Osteocyte (in vitro differentiated cells): ENCODE measurements around the gene GJB2. TPM values are rescaled to one million over a fixed set of nuclear protein-coding genes. Genes with fewer than 3 reads are reported as not detected.

Experiments
- DNase-seq: peaks from one replicate; pipeline ENCODE4 v3.0.0; 2021; ENCODE audit warnings: mixed read lengths; ENCODE audit not compliant: unreplicated experiment; ENCODE audit errors: extremely low spot score
- H3K27ac Mint-ChIP-seq: one replicate; pipeline ENCODE4 v1.8.0; 2021; ENCODE audit warnings: mild to moderate bottlenecking, mixed read lengths; ENCODE audit not compliant: unreplicated experiment
- H3K27me3 Mint-ChIP-seq: one replicate; pipeline ENCODE4 v1.8.0; 2021; ENCODE audit warnings: mixed read lengths; ENCODE audit not compliant: unreplicated experiment
- H3K36me3 Mint-ChIP-seq: one replicate; pipeline ENCODE4 v1.8.0; 2021; ENCODE audit warnings: mixed read lengths; ENCODE audit not compliant: unreplicated experiment
- H3K4me1 Mint-ChIP-seq: one replicate; pipeline ENCODE4 v1.8.0; 2021; ENCODE audit warnings: mixed read lengths; ENCODE audit not compliant: unreplicated experiment
- H3K4me3 Mint-ChIP-seq: one replicate; pipeline ENCODE4 v1.8.0; 2021; ENCODE audit warnings: mild to moderate bottlenecking, moderate library complexity, mixed read lengths; ENCODE audit not compliant: unreplicated experiment
- H3K9me3 Mint-ChIP-seq: one replicate; pipeline ENCODE4 v1.8.0; 2021; ENCODE audit warnings: mixed read lengths; ENCODE audit not compliant: unreplicated experiment
- CTCF ChIP-seq: fragments of 200-600 bp; sonication (generic); IDR thresholded peaks from 2 replicates; pipeline ENCODE4 v1.5.0; 2021; ENCODE audit warnings: antibody characterized with exemption, mild to moderate bottlenecking, moderate library complexity
- total RNA-seq: library from RNA; stranded (reverse); gene quantifications from 2 replicates; pipeline ENCODE4 v1.2.1, GENCODE V29; 2021

The GJB2 gene
- total RNA-seq, 1 donor from 2014 or later: 0.27 TPM

DNA sequence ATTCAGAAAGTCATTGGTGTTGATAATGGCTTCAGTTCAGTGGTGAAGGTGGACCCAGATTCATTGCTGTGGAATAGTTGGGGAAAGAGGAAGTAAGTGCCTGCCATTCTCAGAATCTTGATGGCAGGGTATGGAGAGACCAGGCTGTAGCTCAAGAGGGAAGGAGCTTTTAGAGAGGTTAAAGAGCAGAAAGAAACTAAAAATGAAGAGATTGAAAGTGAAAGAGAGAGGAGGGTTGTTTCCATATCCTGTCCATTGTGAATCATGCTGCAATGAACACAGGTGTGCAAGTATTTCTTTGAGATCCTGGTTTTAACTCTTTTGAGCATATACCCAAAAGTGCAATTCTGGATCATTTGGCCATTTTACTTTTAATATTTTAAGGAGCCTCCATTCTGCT is 26.8 kb upstream of the GJB2 start:
- TF ChIP-seq CTCF: no peak
- Mint-ChIP-seq H3K4me3 (no peak overlapping the region), H3K4me1 (no peaks in the 10 kb centered on the region), H3K36me3 (no peaks in the 10 kb centered on the region), H3K27me3 (peaks cover 54% of the 10 kb centered on the region), H3K27ac (no peak overlapping the region), H3K9me3 (peaks cover 3% of the 10 kb centered on the region)
- no peak for DNase-seq

GRCh38 chr13:20217168-20217567 is 24.4 kb upstream of the GJB2 start:
- H3K27ac Mint-ChIP-seq: no peak overlapping the region
- no peak overlapping the region for H3K4me3 Mint-ChIP-seq
- H3K27me3 Mint-ChIP-seq: peaks cover 61% of the 10 kb centered on the region
- no peak for TF ChIP-seq CTCF
- H3K9me3 Mint-ChIP-seq: peaks cover 7% of the 10 kb centered on the region
- no peaks in the 10 kb centered on the region for H3K36me3 Mint-ChIP-seq
- no peaks in the 10 kb centered on the region for H3K4me1 Mint-ChIP-seq
- no peak for DNase-seq

- Mint-ChIP-seq H3K27ac (no peak overlapping the region), H3K4me1 (no peaks in the 10 kb centered on the region), H3K36me3 (no peaks in the 10 kb centered on the region), H3K27me3 (peaks cover 58% of the 10 kb centered on the region), H3K4me3 (no peak overlapping the region), H3K9me3 (peaks cover 4% of the 10 kb centered on the region)
- TF ChIP-seq CTCF: no peak
- no peak for DNase-seq
Observed at GRCh38 chr13:20209948-20210347, 17.2 kb upstream of the GJB2 start.

GRCh38 chr13:20206698-20207235 is 14.0 kb upstream of the GJB2 start:
- no peaks in the 10 kb centered on the region for H3K4me1 Mint-ChIP-seq
- no peaks in the 10 kb centered on the region for H3K36me3 Mint-ChIP-seq
- H3K27me3 Mint-ChIP-seq: peaks cover 58% of the 10 kb centered on the region
- no peak overlapping the region for H3K4me3 Mint-ChIP-seq
- peaks cover 11% of the 10 kb centered on the region for H3K9me3 Mint-ChIP-seq
- no peak overlapping the region for H3K27ac Mint-ChIP-seq
- no peak for TF ChIP-seq CTCF
- no peak for DNase-seq

GRCh38 chr13:20206065-20206697 is 13.4 kb upstream of the GJB2 start:
- no peak for DNase-seq
- Mint-ChIP-seq H3K27me3 (peaks cover 61% of the 10 kb centered on the region), H3K27ac (no peak overlapping the region), H3K36me3 (no peaks in the 10 kb centered on the region), H3K4me1 (no peaks in the 10 kb centered on the region), H3K4me3 (no peak overlapping the region), H3K9me3 (peaks cover 15% of the 10 kb centered on the region)
- TF ChIP-seq CTCF: no peak
